Stimulated activated CD8-positive, alpha-beta memory T cell treated with anti-CD3 and anti-CD28 coated beads, Interleukin-12 subunit alpha, Interleukin-12 subunit beta, amount 100 ng/mL, for 1 hour (primary cell): ENCODE measurements around the gene EYA4.
"Not testable (repeated sequence)": the region's sequence is repeated elsewhere in the genome, so short reads cannot be mapped to it uniquely, and the experiment has no call there.

Source experiments
- DNase-seq: peaks from one replicate; pipeline ENCODE4 v3.0.0-alpha.2; 2020; ENCODE audit warnings: low read depth

Gene EYA4

GRCh38 chr6:133539502-133540259, 298.5 kb downstream of the EYA4 start:
- DNase-seq = no peak

DNA sequence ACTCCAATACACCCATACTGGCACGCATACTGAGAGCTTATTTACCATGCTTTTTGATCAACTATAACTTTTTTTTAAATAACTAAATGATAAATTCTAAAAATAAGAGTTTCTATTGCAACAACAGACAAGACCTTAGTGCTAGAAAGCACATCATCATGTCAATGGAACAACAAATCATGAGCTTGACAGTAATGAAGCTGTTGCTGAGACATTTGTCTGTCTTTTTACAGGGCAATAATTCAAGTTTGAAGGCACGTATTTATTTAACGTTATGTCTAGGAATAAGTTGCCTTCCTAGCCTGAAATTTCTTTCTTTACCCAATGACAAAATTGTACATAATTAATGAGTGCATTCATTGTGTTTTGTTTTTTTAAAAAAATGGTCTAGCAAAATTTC, 299.2 kb downstream of the EYA4 start:
- DNase-seq = no peak

DNA sequence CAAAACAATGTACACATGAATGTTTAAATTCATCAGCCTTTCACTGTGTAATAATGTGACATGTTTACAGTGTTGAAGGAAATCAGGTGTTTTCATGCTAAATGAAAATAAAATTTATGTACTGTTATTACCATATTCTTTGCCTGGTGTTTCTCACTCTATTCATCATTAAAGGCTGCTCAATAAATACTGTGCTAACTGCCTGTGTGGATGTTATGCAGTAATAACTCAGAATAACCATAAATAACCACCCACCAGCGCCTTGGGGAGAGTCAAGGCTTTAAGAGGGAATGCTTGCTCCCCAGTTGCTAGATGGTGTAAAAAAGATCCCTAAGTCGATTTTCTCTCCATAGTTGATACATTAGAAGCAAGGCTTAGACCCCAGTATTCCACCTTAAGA, 299.9 kb downstream of the EYA4 start:
- DNase-seq = no peak

DNA sequence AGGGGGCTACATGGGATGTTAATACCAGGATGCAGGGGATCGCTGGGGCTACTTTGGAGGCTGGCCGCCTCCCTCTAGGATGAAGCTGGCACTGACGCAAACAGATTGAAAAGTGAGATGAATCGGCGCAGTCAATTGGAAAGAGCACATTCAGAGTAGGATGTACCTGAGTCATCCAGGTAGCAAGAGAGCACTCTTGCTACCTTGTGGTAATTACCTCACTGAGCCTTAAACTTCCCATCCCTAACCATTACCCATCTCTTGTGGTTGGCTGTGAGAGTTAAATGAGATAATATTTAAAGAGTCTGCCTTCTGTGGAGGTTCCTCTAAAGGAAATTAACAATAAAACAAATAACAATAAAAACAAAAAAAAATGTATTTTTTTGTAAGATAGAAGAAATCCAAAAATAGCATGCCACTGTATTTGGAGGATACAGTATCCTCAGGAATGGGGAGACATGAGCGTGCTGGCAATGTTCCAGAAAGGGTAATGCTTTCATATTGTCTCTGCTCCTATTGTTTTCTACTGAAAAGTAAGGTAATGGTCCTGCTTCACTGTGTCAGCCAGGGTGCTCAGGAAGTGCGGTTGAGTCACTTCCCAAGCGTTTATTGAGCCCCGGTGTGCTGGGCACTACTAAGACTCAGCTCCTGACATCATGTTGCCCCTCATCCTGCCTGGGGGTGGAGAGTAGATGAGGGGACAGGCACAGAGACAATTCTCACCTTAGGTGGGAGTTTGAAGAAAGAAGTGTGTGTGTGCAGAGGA, 301.1 kb downstream of the EYA4 start:
- no peak for DNase-seq

GRCh38 chr6:133544419-133544818, 303.3 kb downstream of the EYA4 start:
- no peak for DNase-seq

DNA sequence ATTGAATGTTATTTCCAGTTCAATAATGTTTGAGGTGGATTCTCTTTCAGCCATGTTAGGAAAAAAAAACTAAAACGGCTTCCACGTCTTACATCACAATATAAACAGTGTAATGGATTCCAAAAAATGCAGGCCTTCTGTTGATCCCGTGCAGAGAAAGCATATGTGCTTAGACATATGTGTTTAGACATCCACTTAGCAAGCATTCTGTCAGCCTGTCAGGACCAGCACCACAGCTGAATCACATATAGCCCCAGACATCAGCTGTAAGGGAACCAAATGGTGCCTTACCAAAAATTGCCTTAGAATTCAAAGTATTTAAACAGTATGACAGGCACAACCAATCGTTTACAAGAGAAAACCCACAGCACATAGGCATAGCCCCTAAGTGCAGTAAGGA, 304.9 kb downstream of the EYA4 start:
- no peak for DNase-seq

GRCh38 chr6:133547136-133547535, 306.0 kb downstream of the EYA4 start:
- DNase-seq = no peak

DNA sequence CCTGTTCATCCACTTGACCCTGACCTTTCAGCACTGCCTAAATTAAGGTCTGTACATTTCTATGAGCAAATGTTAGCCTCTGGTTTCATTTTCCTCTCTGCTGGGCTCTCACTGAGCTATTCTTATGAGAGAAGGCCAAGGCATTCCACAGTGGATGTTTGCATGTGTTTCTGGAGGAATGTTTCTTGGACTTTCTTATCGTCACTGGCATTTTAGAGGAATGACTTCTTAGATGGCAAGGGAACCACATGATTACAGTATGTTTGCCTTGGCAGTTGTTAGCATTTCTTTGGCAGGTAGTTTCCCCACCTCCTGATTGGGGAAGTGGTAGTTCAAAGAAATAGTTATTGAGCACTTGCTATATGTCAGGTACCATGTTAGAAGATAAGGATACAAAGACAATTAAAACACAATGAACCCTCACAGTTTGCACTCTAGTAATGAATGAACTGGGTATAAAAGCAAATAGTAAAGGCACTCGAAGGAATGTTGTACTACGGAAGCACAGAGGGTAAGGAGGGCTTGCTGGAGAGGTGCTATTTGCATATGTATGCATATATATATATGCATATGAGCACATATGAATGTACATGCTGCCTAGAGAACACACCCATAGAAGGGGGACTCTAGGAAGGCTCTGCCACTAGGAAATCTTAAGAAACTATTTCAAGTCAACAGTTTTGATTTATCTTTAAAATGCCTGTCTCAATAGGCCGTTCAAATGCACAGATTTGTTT, 307.4 kb downstream of the EYA4 start:
- no peak for DNase-seq

GRCh38 chr6:133549371-133549801, 308.2 kb downstream of the EYA4 start:
- DNase-seq = no peak

DNA sequence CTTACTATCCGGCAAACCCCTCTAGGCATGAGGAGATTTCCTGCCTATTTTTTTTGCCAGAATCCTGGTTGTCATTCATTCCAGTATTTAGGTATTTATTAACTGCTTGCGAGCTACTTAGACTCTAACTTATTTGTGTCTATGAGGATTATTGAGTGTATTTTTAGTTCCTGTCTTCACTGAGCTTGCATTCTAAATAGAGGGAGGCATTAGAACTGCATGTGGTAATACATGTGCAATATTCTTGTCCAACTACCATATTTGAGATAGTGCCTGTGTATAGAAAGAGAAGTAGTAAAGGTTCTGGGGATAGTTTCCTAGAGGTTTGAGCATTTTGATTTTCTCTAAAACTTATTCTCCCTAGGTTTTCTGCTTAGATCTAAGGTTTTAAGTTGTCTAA, 308.9 kb downstream of the EYA4 start:
- DNase-seq = no peak

GRCh38 chr6:133551436-133551835, 310.3 kb downstream of the EYA4 start:
- DNase-seq = no peak

DNA sequence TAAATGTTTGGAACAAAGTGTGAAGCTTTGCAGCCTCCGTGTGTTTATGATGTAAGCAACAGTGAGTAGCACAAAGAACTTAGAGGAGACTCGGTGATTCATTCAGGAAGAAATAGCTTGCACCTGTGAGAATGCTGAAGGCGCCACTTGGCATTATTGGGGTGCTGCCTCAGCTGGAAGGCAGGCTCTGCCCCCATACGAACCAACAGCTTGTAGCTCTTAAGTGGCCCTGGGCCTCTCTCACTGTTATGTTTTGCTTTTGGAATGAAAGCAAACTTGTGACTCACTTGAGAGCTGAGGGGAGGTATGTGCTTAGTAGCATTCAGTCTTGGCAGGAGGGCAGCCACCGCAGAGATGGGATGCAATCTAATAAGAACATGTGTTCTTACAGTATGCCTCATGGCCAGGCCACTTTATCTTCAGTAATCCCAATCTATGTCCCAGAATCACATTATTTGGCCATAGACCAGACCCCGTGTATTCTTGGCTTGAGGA, 310.7 kb downstream of the EYA4 start:
- DNase-seq = no peak

GRCh38 chr6:133553652-133554051, 312.5 kb downstream of the EYA4 start:
- DNase-seq = no peak

DNA sequence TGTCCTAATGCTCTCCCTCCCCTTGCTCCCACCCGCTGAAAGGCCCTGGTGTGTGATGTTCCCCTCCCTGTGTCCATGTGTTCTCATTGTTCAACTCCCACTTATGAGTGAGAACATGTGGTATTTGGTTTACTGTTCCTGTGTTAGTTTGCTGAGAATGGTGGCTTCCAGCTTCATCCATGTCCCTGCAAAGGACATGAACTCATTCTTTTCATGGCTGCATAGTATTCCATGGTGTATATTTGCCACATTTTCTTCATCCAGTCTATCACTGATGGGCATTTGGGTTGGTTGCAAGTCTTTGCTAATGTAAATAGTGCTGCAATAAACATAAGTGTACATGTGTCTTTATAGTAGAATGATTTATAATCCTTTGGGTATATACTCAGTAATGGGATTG, 313.0 kb downstream of the EYA4 start:
- DNase-seq = not testable (repeated sequence)

DNA sequence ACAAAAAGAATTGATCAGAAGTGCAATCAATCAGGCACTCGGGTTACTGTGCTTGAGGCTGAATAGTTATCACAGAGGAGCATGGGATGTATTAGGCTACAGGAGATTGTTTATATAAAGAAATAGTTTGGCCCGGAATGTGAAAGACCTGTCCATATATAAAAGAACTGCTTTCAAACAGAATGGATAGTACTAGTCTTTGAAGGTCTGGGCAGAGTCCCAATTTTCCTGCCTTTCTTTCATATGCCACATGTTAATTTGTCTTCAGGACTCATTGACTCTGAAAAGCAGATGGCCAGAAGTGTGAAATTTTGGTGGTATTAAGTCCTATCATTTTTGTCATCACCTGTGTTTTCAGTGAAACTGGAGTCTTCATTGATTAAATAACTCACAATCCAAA, 314.5 kb downstream of the EYA4 start:
- DNase-seq = no peak

DNA sequence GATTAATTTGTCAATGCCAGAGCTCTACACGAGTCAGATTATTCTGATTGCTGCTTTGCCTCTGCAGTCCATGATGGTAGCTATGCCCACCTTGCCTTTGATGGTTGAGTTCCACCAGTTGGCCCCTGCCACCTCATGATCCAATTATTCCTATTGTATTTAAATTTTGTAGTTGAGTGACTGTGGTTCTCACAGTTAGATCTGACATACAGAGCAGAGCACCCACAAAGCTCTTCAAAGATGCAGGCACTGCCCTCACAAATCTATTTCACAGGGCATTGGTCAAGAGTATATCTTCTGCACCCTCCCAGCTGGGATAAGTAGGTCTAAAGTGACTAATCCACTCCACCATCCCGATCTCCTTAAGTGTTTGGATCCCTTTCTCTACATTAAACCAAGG, 318.8 kb downstream of the EYA4 start:
- no peak for DNase-seq

DNA sequence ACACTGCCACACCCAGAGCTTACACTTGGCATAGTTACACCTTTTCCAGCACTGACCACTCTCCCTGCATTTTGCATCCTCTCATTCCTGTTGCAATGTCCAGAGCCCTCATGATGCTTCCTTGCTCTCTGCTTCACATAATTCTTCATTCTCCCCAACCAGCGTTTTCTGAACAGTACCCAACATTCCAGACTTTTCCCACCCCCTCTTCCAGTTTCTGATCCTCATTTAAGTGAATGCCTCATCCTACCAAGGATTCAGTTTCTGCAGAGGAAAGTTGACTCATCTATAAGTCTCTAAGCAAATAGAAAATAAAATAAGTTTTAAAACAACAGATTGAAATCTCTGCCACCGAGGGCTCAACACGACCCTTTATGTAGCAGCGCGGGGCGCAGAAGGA, 326.5 kb downstream of the EYA4 start:
- no peak for DNase-seq

- DNase-seq = no peak
These were observed 328.1 kb downstream of the EYA4 start for GRCh38 chr6:133568970-133569889.

DNA sequence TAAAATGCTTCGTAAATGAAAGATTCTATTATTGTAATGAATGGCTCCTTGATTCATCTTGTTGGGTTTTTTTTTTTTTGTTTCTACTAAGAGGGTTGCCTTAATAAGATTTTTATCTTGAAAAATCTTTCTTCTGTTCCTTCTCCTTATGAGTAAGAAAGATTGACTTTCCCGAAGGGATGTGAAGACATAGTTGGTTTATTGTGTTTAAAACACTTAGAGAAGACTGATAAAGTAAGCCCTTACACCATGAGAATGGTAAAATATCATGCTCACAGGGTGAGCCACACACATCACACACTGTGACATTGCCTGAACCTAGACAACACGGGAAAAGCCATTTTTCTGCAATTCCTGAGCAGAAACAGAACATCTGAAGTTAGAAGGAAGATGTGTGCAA, 330.5 kb downstream of the EYA4 start:
- DNase-seq = no peak

DNA sequence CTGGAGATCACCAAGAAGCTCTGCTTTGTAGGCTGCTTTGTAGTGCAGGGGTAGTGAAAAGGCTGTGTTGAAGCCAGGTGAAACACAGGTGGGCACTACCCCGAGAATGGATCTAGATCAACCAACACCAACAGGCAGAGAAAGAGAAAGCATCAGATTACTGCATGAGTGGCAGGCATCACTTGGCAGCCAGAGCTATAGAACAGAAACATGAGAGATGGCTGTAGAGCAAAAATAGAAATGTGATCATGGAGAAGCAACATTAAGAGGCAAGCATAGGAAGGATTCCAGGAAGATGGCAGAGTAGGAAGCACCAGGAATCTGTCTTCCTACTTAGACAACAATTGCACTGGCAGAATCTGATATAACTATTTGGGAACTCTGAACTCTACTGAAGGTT, 336.7 kb downstream of the EYA4 start:
- no peak for DNase-seq
